HEK293 (cell line): ENCODE data around the gene STC2.
A peak's percentile ranks its signal among the peaks of the same experiment; 100 is the strongest.

Experiments used
- HOXD13 ChIP-seq: sonication (generic); formaldehyde crosslinking; IDR thresholded peaks from 2 replicates; pipeline ENCODE4 v1.8.0; 2022; ENCODE audit warnings: missing genetic modification reagents, borderline replicate concordance
- KLF10 ChIP-seq: fragments of 450-650 bp; IDR thresholded peaks from 2 replicates; pipeline ENCODE4 v1.5.1; 2018; ENCODE audit warnings: missing biosample characterization, mild to moderate bottlenecking, missing genetic modification characterization
- KLF17 ChIP-seq: fragments of 450-650 bp; formaldehyde crosslinking; IDR thresholded peaks from 2 replicates; pipeline ENCODE4 v1.5.1; 2016; ENCODE audit warnings: missing biosample characterization, missing genetic modification characterization
- KLF7 ChIP-seq: fragments of 450-650 bp; formaldehyde crosslinking; IDR thresholded peaks from 2 replicates; pipeline ENCODE4 v1.5.1; 2016; ENCODE audit warnings: missing biosample characterization, missing genetic modification characterization, borderline replicate concordance
- KLF9 ChIP-seq: fragments of 450-650 bp; formaldehyde crosslinking; IDR thresholded peaks from 2 replicates; pipeline ENCODE4 v1.5.1; 2016; ENCODE audit warnings: missing biosample characterization, missing genetic modification characterization, low read depth
- MZF1 ChIP-seq: fragments of 450-650 bp; formaldehyde crosslinking; IDR thresholded peaks from 2 replicates; pipeline ENCODE4 v1.5.1; 2017; ENCODE audit warnings: missing biosample characterization, missing genetic modification characterization, borderline replicate concordance
- SP7 ChIP-seq: fragments of 450-650 bp; formaldehyde crosslinking; IDR thresholded peaks from 2 replicates; pipeline ENCODE4 v1.5.1; 2016; ENCODE audit warnings: missing biosample characterization, missing genetic modification characterization
- ZBTB20 ChIP-seq: fragments of 450-650 bp; formaldehyde crosslinking; IDR thresholded peaks from 2 replicates; pipeline ENCODE4 v1.5.1; 2016; ENCODE audit warnings: missing biosample characterization, missing genetic modification characterization
- ZEB2 ChIP-seq: fragments of 450-650 bp; formaldehyde crosslinking; IDR thresholded peaks from 2 replicates; pipeline ENCODE4 v1.5.1; 2016; ENCODE audit warnings: missing biosample characterization, missing genetic modification characterization
- ZNF2 ChIP-seq: fragments of 450-650 bp; formaldehyde crosslinking; IDR thresholded peaks from 2 replicates; pipeline ENCODE4 v1.5.1; 2016; ENCODE audit warnings: missing biosample characterization, missing genetic modification characterization
- ZNF366 ChIP-seq: fragments of 450-650 bp; formaldehyde crosslinking; conservative IDR thresholded peaks from 2 replicates; pipeline ENCODE4 v1.5.1; 2016; ENCODE audit warnings: missing biosample characterization, missing genetic modification characterization
- ZNF398 ChIP-seq: fragments of 450-650 bp; formaldehyde crosslinking; IDR thresholded peaks from 2 replicates; pipeline ENCODE4 v1.5.1; 2017; ENCODE audit warnings: missing biosample characterization, missing genetic modification characterization
- ZNF416 ChIP-seq: fragments of 450-650 bp; formaldehyde crosslinking; IDR thresholded peaks from 2 replicates; pipeline ENCODE4 v1.5.1; 2016; ENCODE audit warnings: missing biosample characterization, missing genetic modification characterization
- ZNF623 ChIP-seq: fragments of 450-650 bp; formaldehyde crosslinking; IDR thresholded peaks from 2 replicates; pipeline ENCODE4 v1.5.1; 2016; ENCODE audit warnings: missing biosample characterization, missing genetic modification characterization
- ZNF785 ChIP-seq: fragments of 450-650 bp; formaldehyde crosslinking; IDR thresholded peaks from 2 replicates; pipeline ENCODE4 v1.5.1; 2016; ENCODE audit warnings: missing biosample characterization, missing genetic modification characterization
- TF ChIP-seq, protein P1 (sequence below): fragments of 450-650 bp; IDR thresholded peaks from 2 replicates; pipeline ENCODE4 v1.5.1; 2018; ENCODE audit warnings: missing biosample characterization, mild to moderate bottlenecking, missing genetic modification characterization
- TF ChIP-seq, protein P2 (sequence below): fragments of 450-650 bp; formaldehyde crosslinking; IDR thresholded peaks from 2 replicates; pipeline ENCODE4 v1.5.1; 2017; ENCODE audit warnings: missing biosample characterization, missing genetic modification characterization
- TF ChIP-seq, protein P3 (sequence below): fragments of 450-650 bp; formaldehyde crosslinking; IDR thresholded peaks from 2 replicates; pipeline ENCODE4 v1.5.1; 2016; ENCODE audit warnings: missing biosample characterization, missing genetic modification characterization

STC2 gene

DNA sequence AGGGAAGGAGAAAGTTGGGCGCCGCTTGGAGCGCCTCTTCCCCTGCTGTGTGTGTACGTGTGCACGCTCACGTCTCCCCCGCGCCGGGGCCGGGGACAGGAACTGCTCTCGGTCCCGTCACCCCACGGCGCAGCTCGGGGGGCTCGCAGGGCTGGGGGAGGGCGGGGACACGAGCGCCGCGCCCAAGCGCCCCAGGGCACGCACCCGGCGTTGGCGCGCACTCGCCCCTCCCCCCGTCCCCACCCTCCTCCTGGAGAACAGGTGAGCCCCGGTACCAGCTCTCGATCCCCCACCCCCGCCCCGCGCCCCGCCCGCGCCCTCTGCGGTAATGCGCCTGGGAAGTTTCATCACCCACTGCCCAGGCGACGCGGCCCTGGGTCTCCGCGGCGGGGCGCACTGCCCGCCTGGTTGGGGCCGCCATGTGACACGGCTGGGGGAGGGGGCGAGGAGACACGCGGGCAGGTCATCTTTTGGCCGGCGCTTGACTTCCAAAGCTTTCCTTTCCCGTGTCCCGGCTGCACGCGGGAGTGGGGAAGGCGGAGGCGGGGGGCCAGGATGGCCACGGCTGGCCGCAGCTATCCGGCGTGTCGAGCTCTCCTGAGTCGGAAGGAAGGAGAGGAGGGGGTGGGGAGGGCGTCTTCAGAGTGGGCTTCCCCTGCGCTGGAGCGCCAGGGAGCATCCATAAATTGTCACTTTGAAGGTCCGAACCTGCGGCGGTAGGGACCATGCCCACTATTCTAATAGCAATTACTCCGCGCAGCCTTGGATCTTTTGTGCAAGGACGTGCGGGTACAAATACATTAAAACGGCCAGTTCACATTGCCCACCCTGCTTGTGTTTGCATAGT lies 1.5 kb upstream of the STC2 start (continued):
- TF ChIP-seq ZEB2 (tag by site-specific recombination): peak; percentile 84
- TF ChIP-seq KLF17 (tag by site-specific recombination): no peak; the same call in 1 of the 2 replicates
- TF ChIP-seq KLF9 (tag by site-specific recombination): peak; percentile 56; the same call in 1 of the 2 replicates
- TF ChIP-seq ZNF2 (tag by site-specific recombination): peak; percentile 43; the same call in 1 of the 2 replicates
- TF ChIP-seq KLF10 (tag by site-specific recombination): peak; percentile 17; the same call in 1 of the 2 replicates
- TF ChIP-seq, protein P1, sequence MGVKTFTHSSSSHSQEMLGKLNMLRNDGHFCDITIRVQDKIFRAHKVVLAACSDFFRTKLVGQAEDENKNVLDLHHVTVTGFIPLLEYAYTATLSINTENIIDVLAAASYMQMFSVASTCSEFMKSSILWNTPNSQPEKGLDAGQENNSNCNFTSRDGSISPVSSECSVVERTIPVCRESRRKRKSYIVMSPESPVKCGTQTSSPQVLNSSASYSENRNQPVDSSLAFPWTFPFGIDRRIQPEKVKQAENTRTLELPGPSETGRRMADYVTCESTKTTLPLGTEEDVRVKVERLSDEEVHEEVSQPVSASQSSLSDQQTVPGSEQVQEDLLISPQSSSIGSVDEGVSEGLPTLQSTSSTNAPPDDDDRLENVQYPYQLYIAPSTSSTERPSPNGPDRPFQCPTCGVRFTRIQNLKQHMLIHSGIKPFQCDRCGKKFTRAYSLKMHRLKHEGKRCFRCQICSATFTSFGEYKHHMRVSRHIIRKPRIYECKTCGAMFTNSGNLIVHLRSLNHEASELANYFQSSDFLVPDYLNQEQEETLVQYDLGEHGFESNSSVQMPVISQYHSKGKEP (tag by site-specific recombination): 0 out of 2 replicates have a peak, but pooled peaks have one; percentile 3
- peak; percentile 31 for TF ChIP-seq SP7 (tag by site-specific recombination)
- peak; percentile 73; the same call in 1 of the 2 replicates for TF ChIP-seq KLF7 (tag by site-specific recombination)
- TF ChIP-seq, protein P2, sequence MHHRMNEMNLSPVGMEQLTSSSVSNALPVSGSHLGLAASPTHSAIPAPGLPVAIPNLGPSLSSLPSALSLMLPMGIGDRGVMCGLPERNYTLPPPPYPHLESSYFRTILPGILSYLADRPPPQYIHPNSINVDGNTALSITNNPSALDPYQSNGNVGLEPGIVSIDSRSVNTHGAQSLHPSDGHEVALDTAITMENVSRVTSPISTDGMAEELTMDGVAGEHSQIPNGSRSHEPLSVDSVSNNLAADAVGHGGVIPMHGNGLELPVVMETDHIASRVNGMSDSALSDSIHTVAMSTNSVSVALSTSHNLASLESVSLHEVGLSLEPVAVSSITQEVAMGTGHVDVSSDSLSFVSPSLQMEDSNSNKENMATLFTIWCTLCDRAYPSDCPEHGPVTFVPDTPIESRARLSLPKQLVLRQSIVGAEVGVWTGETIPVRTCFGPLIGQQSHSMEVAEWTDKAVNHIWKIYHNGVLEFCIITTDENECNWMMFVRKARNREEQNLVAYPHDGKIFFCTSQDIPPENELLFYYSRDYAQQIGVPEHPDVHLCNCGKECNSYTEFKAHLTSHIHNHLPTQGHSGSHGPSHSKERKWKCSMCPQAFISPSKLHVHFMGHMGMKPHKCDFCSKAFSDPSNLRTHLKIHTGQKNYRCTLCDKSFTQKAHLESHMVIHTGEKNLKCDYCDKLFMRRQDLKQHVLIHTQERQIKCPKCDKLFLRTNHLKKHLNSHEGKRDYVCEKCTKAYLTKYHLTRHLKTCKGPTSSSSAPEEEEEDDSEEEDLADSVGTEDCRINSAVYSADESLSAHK: no peak
- no peak for TF ChIP-seq ZNF623
- TF ChIP-seq ZNF366: peak; percentile 55
- TF ChIP-seq ZNF416 (tag by site-specific recombination): no peak
- TF ChIP-seq MZF1: no peak
- TF ChIP-seq ZNF785 (tag by site-specific recombination): 0 out of 2 replicates have a peak, but pooled peaks have one; percentile 16
- no peak; the same call in 1 of the 2 replicates for TF ChIP-seq ZBTB20
- peak; percentile 57 for TF ChIP-seq ZNF398 (tag by site-specific recombination)
- TF ChIP-seq HOXD13 (CRISPR knock-in tag): peak; percentile 93
- TF ChIP-seq, protein P3, sequence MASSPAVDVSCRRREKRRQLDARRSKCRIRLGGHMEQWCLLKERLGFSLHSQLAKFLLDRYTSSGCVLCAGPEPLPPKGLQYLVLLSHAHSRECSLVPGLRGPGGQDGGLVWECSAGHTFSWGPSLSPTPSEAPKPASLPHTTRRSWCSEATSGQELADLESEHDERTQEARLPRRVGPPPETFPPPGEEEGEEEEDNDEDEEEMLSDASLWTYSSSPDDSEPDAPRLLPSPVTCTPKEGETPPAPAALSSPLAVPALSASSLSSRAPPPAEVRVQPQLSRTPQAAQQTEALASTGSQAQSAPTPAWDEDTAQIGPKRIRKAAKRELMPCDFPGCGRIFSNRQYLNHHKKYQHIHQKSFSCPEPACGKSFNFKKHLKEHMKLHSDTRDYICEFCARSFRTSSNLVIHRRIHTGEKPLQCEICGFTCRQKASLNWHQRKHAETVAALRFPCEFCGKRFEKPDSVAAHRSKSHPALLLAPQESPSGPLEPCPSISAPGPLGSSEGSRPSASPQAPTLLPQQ: peak; percentile 74
